Hematopoietic multipotent progenitor cell (in vitro differentiated cells): ENCODE measurements around the gene HEBP1. TPM values are rescaled to one million over a fixed set of nuclear protein-coding genes. Genes with fewer than 3 reads are reported as not detected.
A peak's percentile ranks its signal among the peaks of the same experiment; 100 is the strongest.

ENCODE experiments used
- DNase-seq, 3 donors: peaks; one replicate each; pipeline ENCODE4 v3.0.0-alpha.2; 2011 to 2015; ENCODE audit warnings: low read depth in 2 of 3, low spot score in 2 of 3
- total RNA-seq: library from RNA; depleted of rRNA; stranded (reverse); fragments of >200 nt; gene quantifications from one replicate; pipeline ENCODE4 v1.2.3, GENCODE V29; 2012

Gene HEBP1
- total RNA-seq, 1 donor: 18.9 TPM

- DNase-seq: peak in 2 of 3 donors; percentile 86
Measured at GRCh38 chr12:12992418-12993130, 7.5 kb downstream of the HEBP1 start.

DNA sequence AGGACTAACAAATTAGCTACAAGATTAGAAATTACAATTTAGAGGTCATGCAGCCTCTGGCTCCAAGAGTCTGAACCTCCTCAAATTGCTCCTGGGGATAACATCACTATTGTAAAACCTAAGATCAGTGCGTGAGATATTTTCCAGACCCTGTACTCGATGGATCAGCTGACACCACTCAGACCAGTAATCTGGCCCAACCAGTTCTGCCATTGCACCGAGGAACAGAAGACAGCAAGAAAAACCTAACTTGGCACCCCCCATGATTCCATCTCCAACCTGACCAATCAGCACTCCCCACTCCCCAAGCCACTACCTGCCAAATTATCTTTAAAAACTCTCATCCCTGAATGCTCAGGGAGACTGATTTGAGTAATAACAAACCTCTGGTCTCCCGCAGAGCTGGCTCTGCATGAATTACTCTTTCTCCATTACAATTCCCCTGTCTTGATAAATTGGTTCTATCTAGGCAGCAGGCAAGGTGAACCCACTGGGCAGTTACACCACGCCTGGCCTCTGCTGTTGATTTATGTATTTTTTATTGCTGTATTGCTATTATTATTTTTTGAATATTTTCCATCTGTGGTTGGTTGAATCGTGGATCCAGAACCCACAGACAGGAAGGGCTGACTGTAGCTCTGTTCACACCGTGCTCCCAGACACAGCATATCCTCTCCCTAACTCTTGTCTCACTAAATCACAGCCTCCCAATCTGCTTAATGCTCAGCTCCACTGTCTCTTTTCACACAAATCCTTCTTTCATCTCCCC lies 9.2 kb downstream of the HEBP1 start:
- no peak for DNase-seq

- no peak for DNase-seq
Measured at GRCh38 chr12:12987421-12987820, 12.6 kb downstream of the HEBP1 start.

- no peak for DNase-seq
Measured at GRCh38 chr12:12986775-12987331, 13.2 kb downstream of the HEBP1 start.

GRCh38 chr12:12985817-12986408 lies 14.2 kb downstream of the HEBP1 start:
- peak in 1 of 3 donors; percentile 59 for DNase-seq

DNA sequence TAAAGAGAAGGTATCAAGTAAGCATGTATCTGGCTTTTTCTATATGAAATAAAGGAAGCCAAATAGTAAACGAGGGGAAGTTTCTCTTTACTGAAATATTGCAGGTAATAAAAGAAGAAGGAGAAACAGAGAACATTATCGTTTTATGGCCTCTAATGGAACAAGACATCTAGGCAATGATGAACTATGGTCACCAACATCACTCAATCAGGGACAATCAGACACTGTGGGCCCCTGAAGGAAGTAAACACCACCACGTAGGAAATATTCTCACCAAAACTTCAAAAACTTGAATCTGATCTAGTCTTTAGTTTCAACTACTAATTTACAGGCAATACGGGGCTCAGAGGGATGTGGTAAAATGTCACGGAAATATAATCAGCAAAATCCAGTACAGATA lies 15.9 kb downstream of the HEBP1 start:
- DNase-seq: no peak

DNA sequence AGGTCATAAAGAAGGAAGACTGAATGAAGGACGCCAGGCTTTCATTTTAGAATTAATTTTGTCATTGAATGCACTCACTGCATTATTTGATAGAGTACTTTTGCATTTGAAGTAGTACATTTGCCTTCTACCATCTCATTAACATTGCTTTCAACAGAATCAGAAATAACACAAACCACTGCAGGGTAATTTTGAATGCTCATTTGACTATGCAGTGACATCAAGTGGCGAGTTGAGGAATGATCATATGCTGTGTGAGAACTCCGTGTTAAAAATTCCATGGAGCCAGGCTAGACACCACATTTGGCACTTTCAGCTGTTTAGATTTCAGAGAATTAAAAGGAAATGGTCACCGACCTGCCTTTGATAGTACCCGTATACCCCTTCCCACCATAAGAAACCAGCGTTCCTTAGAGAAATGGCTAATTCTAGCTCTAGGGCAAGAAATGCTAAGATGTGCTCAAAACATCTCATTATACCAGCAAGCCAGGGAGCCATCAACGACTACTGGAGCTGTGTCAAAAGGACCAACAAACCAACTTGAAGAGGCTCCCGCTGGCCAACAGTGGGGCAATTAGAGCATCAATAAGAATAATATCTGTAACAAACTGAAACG lies 16.5 kb downstream of the HEBP1 start:
- DNase-seq: peak in 1 of 3 donors; percentile 55

GRCh38 chr12:12982331-12982730 lies 17.7 kb downstream of the HEBP1 start:
- no peak for DNase-seq

DNA sequence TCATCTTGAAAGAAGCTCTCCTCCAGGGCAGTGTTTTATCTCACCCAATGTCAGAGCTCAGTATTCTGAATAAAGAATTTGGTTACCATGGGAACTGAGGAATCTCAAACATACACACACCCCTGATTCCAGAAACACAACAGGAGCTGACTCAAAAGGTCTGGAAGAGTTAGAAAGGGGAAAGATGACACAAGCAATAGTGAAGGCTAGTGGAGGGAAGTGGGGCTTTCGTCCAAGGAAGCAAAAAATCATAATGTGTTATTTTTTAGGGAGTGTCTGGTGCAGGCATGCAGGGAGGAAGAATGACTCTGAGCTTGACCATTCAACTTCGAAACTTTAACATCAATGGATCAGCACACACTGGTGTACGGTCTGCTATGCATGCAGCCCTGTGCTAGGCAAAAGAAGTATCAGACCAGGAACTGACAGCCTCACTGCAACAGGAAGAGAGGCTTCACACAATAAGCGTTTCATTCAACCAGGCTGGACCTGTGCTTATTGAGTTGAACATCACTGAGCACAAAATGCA lies 20.3 kb downstream of the HEBP1 start:
- DNase-seq: no peak

DNA sequence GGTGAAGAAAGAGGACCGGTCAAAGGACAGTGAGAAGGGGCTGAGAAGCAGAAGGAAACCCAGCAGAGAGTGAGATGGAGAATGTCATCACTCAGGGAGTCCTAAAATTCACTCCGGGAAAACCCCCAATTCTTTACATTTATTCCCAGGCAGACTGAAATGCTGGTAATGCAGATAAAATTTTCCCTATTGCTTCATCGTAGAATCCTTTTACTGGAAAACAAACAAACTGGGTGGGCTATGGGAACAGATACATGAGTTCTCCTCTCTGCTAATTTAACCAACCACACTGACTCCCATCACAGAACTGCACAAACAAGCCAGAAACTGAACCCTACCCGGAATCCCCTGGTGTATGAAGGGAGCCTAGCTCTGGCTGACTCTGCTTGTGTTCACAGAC lies 20.9 kb downstream of the HEBP1 start:
- DNase-seq: no peak

GRCh38 chr12:12977231-12977630 lies 22.8 kb downstream of the HEBP1 start:
- DNase-seq: no peak

- no peak for DNase-seq
Measured at GRCh38 chr12:12976366-12976765, 23.7 kb downstream of the HEBP1 start.

DNA sequence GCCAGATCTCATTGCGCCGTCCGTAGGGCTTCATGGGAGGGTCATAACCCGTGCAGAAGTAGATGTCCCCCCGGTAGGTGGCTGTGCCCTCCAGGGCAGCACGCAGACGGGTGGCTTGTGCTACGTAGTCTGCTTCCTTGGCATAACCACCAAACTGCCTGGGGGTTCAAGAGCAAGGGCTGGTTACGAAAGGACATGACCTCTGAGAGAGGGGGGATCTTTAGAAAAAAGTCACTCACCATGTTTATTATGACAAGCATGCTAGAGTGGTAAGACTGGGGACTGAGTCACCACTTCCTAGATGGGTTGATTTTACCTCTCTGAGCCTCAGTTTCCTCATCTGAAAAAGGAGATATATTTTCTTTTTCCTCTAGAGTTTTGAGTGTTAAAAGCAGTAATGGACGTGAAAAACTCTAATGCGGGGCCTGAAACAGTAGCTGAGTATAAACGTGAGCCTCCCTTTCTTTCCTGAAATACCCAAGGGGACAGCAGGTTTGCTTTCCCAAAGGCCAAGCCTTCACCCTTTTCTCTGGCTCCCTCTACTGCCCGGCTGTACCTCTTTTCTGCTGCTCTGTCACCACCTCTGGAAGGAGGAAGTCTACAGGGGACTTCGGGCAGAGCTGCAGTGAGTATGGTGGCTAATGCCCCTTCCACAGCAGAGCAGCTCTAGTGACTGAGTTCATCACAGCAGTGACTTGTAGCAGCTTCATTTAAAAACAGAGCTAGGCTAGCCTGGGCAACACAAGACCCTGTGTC lies 24.6 kb downstream of the HEBP1 start:
- DNase-seq: peak in 2 of 3 donors; percentile 27 to 46

GRCh38 chr12:12974211-12974610 lies 25.9 kb downstream of the HEBP1 start:
- DNase-seq: no peak

GRCh38 chr12:12973019-12973418 lies 27.0 kb downstream of the HEBP1 start:
- DNase-seq: no peak

GRCh38 chr12:12965836-12966235 lies 34.2 kb downstream of the HEBP1 start:
- no peak for DNase-seq

DNA sequence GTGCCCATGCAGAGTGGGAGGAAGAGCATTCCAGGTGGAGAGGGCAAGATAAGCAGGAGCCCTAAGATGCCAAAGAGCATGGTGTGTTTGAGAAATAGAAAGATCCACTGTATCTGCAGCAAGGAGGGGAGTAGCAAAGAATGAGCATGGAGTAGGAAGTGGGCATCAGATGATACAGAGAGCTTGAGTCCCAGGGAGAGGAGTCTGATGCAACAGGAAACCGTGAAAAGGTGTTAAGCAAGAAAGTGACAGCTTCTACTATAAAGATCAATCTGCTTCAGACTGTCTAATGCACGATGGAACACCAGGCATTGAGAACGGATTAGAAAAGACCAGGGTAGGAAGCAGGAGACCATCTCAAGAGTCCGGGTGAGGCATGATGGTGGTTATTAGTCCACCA lies 35.8 kb downstream of the HEBP1 start:
- DNase-seq: peak in 1 of 3 donors; percentile 7

DNA sequence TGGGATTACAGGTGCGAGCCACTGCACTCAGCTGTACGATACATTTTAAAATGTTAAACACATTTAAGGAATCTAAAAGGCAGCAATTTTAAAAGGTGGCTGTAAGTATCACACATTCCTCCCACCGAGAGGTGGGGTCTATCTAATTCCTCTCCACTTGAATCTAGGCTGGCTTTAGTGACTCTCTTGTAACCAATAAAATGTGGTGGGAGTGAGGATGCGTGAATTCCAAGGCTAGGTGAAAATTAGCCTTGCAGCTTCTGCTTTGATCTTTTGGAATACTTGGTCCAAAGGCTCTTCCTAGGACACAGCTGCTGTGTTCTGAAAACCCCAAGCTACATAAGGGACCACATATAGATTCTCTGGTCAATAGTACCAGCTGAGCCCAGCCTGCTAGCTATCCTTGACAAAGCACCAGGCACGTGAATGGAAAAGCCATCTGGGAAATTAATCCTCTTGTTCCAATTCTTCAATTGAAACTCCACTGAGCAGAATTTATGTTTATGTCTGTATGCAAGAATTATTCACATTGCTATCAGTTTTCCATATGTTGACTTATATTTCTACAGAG lies 39.3 kb downstream of the HEBP1 start:
- DNase-seq: no peak

- peak in 2 of 3 donors; percentile 12 to 36 for DNase-seq
Measured at GRCh38 chr12:12958886-12959285, 41.2 kb downstream of the HEBP1 start.
